WTC11 (cell line): ENCODE measurements around the gene ADISSP. TPM values are rescaled to one million over a fixed set of nuclear protein-coding genes. Genes with fewer than 3 reads are reported as not detected.
A peak's percentile ranks its signal among the peaks of the same experiment; 100 is the strongest.

ENCODE experiments used
- CBFB ChIP-seq: sonication (generic); formaldehyde crosslinking; IDR thresholded peaks from 2 replicates; pipeline ENCODE4 v1.8.1; 2022; ENCODE audit warnings: mild to moderate bottlenecking, low read depth, missing genetic modification reagents
- CREM ChIP-seq: sonication (generic); formaldehyde crosslinking; IDR thresholded peaks from 2 replicates; pipeline ENCODE4 v1.8.1; 2022; ENCODE audit warnings: mild to moderate bottlenecking, missing genetic modification reagents, moderate library complexity
- ELF4 ChIP-seq: sonication (generic); formaldehyde crosslinking; IDR thresholded peaks from 2 replicates; pipeline ENCODE4 v1.8.1; 2022; ENCODE audit warnings: low read depth, mild to moderate bottlenecking, moderate library complexity, missing genetic modification reagents
- GTF2I ChIP-seq: fragments of 250-450 bp; sonication (Bioruptor Pico); conservative IDR thresholded peaks from 2 replicates; pipeline ENCODE4 v1.4.0; 2021; ENCODE audit warnings: mild to moderate bottlenecking
- IRF2 ChIP-seq: sonication (generic); formaldehyde crosslinking; IDR thresholded peaks from 2 replicates; pipeline ENCODE4 v1.8.0; 2022; ENCODE audit warnings: low read depth, missing genetic modification reagents, borderline replicate concordance
- JUN ChIP-seq: sonication (generic); formaldehyde crosslinking; IDR thresholded peaks from 2 replicates; pipeline ENCODE4 v1.8.0; 2023; ENCODE audit warnings: mild to moderate bottlenecking, missing genetic modification reagents
- NFE2L1 ChIP-seq: sonication (generic); formaldehyde crosslinking; IDR thresholded peaks from 2 replicates; pipeline ENCODE4 v1.8.1; 2023; ENCODE audit warnings: missing genetic modification reagents
- SOX15 ChIP-seq: fragments of 250-450 bp; sonication (Bioruptor Pico); IDR thresholded peaks from 2 replicates; pipeline ENCODE4 v1.9.0; 2021; ENCODE audit warnings: mild to moderate bottlenecking
- ZNF219 ChIP-seq: sonication (generic); formaldehyde crosslinking; IDR thresholded peaks from 2 replicates; pipeline ENCODE4 v1.8.0; 2023; ENCODE audit warnings: missing genetic modification reagents, mild to moderate bottlenecking, borderline replicate concordance
- total RNA-seq: library from RNA; stranded (reverse); gene quantifications from 3 replicates; pipeline ENCODE4 v1.2.3, GENCODE V29; 2021
- TF ChIP-seq, protein P1 (sequence below): fragments of 250-450 bp; sonication (Bioruptor Pico); IDR thresholded peaks from 2 replicates; pipeline ENCODE4 v1.9.0; 2021; ENCODE audit warnings: mild to moderate bottlenecking, borderline replicate concordance
- TF ChIP-seq, protein P2 (sequence below): sonication (generic); formaldehyde crosslinking; IDR thresholded peaks from 2 replicates; pipeline ENCODE4 v1.8.0; 2022; ENCODE audit warnings: mild to moderate bottlenecking, missing genetic modification reagents
- TF ChIP-seq, protein P3 (sequence below): sonication (generic); formaldehyde crosslinking; IDR thresholded peaks from 2 replicates; pipeline ENCODE4 v1.8.1; 2023; ENCODE audit warnings: mild to moderate bottlenecking, missing genetic modification reagents, moderate library complexity
- TF ChIP-seq, protein P4 (sequence below): fragments of 250-450 bp; sonication (Bioruptor Pico); IDR thresholded peaks from 2 replicates; pipeline ENCODE4 v1.9.0; 2021; ENCODE audit warnings: mild to moderate bottlenecking
- TF ChIP-seq, protein P5 (sequence below): sonication (generic); formaldehyde crosslinking; IDR thresholded peaks from 2 replicates; pipeline ENCODE4 v1.8.0; 2023; ENCODE audit warnings: mild to moderate bottlenecking, missing genetic modification reagents
- TF ChIP-seq, protein P6 (sequence below): sonication (generic); formaldehyde crosslinking; conservative IDR thresholded peaks from 2 replicates; pipeline ENCODE4 v1.8.1; 2022; ENCODE audit warnings: mild to moderate bottlenecking, missing genetic modification reagents
- TF ChIP-seq, protein P7 (sequence below): sonication (generic); formaldehyde crosslinking; IDR thresholded peaks from 2 replicates; pipeline ENCODE4 v1.8.1; 2022; ENCODE audit warnings: mild to moderate bottlenecking, moderate library complexity, missing genetic modification reagents
- TF ChIP-seq, protein P8 (sequence below): fragments of 250-450 bp; sonication (Bioruptor Pico); conservative IDR thresholded peaks from 2 replicates; pipeline ENCODE4 v1.9.0; 2021; ENCODE audit warnings: mild to moderate bottlenecking
- TF ChIP-seq, protein P9 (sequence below): fragments of 250-450 bp; sonication (Bioruptor Pico); IDR thresholded peaks from 2 replicates; pipeline ENCODE4 v1.9.0; 2021; ENCODE audit warnings: moderate library complexity, mild to moderate bottlenecking, inconsistent platforms, borderline replicate concordance
- TF ChIP-seq, protein P10 (sequence below): sonication (generic); formaldehyde crosslinking; IDR thresholded peaks from 2 replicates; pipeline ENCODE4 v1.8.1; 2022; ENCODE audit warnings: low read depth, mild to moderate bottlenecking, moderate library complexity, missing genetic modification reagents, borderline replicate concordance
- TF ChIP-seq, protein P11 (sequence below): sonication (generic); formaldehyde crosslinking; IDR thresholded peaks from 2 replicates; pipeline ENCODE4 v1.8.1; 2022; ENCODE audit warnings: mild to moderate bottlenecking, missing genetic modification reagents, moderate library complexity, borderline replicate concordance
- TF ChIP-seq, protein P12 (sequence below): sonication (generic); formaldehyde crosslinking; IDR thresholded peaks from 2 replicates; pipeline ENCODE4 v1.8.0; 2022; ENCODE audit warnings: mild to moderate bottlenecking, missing genetic modification reagents

Gene ADISSP
- total RNA-seq, 1 experiment from 2014 or later, result 129 TPM

DNA sequence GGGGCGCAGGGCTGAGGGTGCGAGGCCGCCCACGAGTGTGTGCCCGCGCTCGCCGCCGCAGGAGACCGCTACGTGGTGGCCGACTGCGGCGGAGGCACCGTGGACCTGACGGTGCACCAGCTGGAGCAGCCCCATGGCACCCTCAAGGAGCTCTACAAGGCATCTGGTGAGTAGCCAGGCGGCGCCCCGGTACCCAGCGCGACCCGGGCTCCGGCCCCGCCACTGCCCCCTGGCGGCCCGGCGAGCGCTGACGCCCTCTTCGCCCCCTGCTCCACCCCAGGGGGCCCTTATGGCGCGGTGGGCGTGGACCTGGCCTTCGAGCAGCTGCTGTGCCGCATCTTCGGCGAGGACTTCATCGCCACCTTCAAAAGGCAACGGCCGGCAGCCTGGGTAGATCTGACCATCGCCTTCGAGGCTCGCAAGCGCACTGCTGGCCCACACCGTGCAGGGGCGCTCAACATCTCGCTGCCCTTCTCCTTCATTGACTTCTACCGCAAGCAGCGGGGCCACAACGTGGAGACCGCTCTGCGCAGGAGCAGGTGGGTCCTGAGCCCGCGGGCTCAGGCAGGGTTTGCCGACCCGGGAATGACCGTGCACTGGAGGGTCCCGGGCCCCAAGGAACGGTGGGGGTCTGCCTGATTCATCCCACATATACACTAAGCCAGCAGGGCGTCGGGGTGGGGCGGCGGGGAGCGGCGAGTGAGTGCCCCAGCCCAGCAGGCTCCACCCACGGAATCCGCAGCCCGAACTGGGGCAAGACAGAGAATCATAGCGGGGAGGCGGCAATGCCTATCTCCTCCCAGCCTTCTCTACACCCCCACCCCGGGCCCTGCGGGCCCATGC lies 17.6 kb downstream of the ADISSP start (continued):
- TF ChIP-seq, protein P1, sequence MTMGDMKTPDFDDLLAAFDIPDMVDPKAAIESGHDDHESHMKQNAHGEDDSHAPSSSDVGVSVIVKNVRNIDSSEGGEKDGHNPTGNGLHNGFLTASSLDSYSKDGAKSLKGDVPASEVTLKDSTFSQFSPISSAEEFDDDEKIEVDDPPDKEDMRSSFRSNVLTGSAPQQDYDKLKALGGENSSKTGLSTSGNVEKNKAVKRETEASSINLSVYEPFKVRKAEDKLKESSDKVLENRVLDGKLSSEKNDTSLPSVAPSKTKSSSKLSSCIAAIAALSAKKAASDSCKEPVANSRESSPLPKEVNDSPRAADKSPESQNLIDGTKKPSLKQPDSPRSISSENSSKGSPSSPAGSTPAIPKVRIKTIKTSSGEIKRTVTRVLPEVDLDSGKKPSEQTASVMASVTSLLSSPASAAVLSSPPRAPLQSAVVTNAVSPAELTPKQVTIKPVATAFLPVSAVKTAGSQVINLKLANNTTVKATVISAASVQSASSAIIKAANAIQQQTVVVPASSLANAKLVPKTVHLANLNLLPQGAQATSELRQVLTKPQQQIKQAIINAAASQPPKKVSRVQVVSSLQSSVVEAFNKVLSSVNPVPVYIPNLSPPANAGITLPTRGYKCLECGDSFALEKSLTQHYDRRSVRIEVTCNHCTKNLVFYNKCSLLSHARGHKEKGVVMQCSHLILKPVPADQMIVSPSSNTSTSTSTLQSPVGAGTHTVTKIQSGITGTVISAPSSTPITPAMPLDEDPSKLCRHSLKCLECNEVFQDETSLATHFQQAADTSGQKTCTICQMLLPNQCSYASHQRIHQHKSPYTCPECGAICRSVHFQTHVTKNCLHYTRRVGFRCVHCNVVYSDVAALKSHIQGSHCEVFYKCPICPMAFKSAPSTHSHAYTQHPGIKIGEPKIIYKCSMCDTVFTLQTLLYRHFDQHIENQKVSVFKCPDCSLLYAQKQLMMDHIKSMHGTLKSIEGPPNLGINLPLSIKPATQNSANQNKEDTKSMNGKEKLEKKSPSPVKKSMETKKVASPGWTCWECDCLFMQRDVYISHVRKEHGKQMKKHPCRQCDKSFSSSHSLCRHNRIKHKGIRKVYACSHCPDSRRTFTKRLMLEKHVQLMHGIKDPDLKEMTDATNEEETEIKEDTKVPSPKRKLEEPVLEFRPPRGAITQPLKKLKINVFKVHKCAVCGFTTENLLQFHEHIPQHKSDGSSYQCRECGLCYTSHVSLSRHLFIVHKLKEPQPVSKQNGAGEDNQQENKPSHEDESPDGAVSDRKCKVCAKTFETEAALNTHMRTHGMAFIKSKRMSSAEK, result no peak
- 0 out of 2 replicates have a peak, but pooled peaks have one; percentile 57 for TF ChIP-seq CREM (CRISPR knock-in tag)
- TF ChIP-seq, protein P2, sequence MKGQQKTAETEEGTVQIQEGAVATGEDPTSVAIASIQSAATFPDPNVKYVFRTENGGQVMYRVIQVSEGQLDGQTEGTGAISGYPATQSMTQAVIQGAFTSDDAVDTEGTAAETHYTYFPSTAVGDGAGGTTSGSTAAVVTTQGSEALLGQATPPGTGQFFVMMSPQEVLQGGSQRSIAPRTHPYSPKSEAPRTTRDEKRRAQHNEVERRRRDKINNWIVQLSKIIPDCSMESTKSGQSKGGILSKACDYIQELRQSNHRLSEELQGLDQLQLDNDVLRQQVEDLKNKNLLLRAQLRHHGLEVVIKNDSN (CRISPR knock-in tag), result no peak
- TF ChIP-seq CBFB, result no peak; the same call in none of the 2 replicates
- TF ChIP-seq, protein P3, sequence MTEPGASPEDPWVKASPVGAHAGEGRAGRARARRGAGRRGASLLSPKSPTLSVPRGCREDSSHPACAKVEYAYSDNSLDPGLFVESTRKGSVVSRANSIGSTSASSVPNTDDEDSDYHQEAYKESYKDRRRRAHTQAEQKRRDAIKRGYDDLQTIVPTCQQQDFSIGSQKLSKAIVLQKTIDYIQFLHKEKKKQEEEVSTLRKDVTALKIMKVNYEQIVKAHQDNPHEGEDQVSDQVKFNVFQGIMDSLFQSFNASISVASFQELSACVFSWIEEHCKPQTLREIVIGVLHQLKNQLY (CRISPR knock-in tag), result no peak
- TF ChIP-seq ZNF219 (CRISPR knock-in tag), result no peak
- TF ChIP-seq, protein P4, sequence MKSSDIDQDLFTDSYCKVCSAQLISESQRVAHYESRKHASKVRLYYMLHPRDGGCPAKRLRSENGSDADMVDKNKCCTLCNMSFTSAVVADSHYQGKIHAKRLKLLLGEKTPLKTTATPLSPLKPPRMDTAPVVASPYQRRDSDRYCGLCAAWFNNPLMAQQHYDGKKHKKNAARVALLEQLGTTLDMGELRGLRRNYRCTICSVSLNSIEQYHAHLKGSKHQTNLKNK (CRISPR knock-in tag), result no peak
- TF ChIP-seq, protein P5, sequence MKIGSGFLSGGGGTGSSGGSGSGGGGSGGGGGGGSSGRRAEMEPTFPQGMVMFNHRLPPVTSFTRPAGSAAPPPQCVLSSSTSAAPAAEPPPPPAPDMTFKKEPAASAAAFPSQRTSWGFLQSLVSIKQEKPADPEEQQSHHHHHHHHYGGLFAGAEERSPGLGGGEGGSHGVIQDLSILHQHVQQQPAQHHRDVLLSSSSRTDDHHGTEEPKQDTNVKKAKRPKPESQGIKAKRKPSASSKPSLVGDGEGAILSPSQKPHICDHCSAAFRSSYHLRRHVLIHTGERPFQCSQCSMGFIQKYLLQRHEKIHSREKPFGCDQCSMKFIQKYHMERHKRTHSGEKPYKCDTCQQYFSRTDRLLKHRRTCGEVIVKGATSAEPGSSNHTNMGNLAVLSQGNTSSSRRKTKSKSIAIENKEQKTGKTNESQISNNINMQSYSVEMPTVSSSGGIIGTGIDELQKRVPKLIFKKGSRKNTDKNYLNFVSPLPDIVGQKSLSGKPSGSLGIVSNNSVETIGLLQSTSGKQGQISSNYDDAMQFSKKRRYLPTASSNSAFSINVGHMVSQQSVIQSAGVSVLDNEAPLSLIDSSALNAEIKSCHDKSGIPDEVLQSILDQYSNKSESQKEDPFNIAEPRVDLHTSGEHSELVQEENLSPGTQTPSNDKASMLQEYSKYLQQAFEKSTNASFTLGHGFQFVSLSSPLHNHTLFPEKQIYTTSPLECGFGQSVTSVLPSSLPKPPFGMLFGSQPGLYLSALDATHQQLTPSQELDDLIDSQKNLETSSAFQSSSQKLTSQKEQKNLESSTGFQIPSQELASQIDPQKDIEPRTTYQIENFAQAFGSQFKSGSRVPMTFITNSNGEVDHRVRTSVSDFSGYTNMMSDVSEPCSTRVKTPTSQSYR, result no peak
- no peak for TF ChIP-seq IRF2
- TF ChIP-seq GTF2I (CRISPR knock-in tag), result no peak
- TF ChIP-seq, protein P6, sequence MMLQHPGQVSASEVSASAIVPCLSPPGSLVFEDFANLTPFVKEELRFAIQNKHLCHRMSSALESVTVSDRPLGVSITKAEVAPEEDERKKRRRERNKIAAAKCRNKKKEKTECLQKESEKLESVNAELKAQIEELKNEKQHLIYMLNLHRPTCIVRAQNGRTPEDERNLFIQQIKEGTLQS (CRISPR knock-in tag), result no peak
- no peak for TF ChIP-seq SOX15 (CRISPR knock-in tag)
- 0 out of 2 replicates have a peak, but pooled peaks have one; percentile 37 for TF ChIP-seq ELF4 (CRISPR knock-in tag)
- TF ChIP-seq, protein P7, sequence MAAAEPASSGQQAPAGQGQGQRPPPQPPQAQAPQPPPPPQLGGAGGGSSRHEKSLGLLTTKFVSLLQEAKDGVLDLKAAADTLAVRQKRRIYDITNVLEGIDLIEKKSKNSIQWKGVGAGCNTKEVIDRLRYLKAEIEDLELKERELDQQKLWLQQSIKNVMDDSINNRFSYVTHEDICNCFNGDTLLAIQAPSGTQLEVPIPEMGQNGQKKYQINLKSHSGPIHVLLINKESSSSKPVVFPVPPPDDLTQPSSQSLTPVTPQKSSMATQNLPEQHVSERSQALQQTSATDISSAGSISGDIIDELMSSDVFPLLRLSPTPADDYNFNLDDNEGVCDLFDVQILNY (CRISPR knock-in tag), result no peak
- TF ChIP-seq, protein P8, sequence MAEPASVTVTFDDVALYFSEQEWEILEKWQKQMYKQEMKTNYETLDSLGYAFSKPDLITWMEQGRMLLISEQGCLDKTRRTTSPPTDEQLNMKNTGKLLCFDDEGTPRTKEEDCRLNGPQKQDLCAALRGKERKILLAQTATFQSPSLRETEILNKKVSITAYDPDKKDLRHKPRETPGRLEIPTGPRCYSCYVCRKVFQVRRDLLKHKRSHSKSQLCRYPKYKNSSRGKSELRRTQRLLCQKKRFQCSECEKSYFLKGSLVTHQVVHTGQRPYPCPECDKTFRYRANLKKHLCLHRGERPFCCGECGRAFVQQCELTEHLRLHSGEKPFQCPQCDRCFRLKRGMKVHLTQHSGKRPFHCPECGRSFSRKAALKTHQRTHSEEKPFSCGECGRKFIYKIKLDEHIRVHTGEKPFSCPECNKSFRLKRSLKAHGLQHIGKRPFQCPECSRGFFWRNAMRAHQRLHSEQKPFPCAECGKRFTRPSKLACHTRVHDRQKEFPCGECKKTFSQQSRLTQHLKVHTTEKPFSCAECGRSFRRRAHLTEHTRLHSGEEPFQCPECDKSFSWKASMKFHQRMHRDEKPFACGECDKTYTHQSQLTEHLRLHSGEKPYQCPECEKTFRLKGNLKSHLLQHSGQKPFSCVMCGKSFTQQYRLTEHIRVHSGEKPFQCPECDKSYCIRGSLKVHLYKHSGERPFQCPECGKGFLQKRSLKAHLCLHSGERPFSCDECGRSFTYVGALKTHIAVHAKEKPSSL, result no peak
- TF ChIP-seq, protein P9, sequence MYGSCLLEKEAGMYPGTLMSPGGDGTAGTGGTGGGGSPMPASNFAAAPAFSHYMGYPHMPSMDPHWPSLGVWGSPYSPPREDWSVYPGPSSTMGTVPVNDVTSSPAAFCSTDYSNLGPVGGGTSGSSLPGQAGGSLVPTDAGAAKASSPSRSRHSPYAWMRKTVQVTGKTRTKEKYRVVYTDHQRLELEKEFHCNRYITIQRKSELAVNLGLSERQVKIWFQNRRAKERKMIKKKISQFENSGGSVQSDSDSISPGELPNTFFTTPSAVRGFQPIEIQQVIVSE, result no peak
- TF ChIP-seq JUN, result no peak
- no peak for TF ChIP-seq NFE2L1
- TF ChIP-seq, protein P10, sequence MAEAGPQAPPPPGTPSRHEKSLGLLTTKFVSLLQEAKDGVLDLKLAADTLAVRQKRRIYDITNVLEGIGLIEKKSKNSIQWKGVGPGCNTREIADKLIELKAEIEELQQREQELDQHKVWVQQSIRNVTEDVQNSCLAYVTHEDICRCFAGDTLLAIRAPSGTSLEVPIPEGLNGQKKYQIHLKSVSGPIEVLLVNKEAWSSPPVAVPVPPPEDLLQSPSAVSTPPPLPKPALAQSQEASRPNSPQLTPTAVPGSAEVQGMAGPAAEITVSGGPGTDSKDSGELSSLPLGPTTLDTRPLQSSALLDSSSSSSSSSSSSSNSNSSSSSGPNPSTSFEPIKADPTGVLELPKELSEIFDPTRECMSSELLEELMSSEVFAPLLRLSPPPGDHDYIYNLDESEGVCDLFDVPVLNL (CRISPR knock-in tag), result no peak
- TF ChIP-seq, protein P11, sequence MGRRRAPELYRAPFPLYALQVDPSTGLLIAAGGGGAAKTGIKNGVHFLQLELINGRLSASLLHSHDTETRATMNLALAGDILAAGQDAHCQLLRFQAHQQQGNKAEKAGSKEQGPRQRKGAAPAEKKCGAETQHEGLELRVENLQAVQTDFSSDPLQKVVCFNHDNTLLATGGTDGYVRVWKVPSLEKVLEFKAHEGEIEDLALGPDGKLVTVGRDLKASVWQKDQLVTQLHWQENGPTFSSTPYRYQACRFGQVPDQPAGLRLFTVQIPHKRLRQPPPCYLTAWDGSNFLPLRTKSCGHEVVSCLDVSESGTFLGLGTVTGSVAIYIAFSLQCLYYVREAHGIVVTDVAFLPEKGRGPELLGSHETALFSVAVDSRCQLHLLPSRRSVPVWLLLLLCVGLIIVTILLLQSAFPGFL (CRISPR knock-in tag), result no peak
- TF ChIP-seq, protein P12, sequence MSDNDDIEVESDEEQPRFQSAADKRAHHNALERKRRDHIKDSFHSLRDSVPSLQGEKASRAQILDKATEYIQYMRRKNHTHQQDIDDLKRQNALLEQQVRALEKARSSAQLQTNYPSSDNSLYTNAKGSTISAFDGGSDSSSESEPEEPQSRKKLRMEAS (CRISPR knock-in tag), result peak; percentile 87
